Measurements from ENCODE around the gene MRPS6. TPM values are rescaled to one million over a fixed set of nuclear protein-coding genes. Genes with fewer than 3 reads are reported as not detected.

Gene MRPS6
- total RNA-seq, 1 experiment from 2014 or later: 41.0 TPM

DNA sequence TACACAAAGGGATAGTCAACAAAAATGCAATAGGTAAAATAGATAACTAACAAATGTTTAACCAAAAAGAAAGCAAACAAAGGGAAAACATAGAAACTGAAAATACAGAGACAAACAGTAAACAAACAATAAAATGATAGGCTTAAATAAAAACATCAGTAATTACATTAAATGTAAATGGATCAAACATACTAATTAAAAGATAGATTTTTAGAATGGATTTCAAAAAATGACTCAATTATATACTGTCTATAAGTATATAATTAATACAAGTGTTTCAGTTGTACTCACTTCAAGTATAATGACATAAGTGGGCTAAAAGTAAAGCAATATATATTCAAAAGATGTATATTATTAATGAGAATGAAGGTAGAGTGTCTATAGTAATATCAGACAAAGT is 101.1 kb downstream of the MRPS6 start:
- ChIA-PET POLR2A (ENCODE audit: unreplicated experiment) (no interaction called here), CTCF (no interaction called here)
- no peak for DNase-seq
- Histone ChIP-seq H3K36me3 (ENCODE audit: low read depth) (no peaks in the 10 kb centered on the region), H3K27me3 (ENCODE audit: insufficient read depth, low read depth) (no peaks in the 10 kb centered on the region), H3K79me2 (ENCODE audit: low read depth) (no peaks in the 10 kb centered on the region), H4K20me1 (ENCODE audit: insufficient read depth) (no peaks in the 10 kb centered on the region), H3K4me1 (replicated peaks; ENCODE audit: insufficient read depth) (no peaks in the 10 kb centered on the region), H3K9me2 (ENCODE audit: insufficient read depth) (no peaks in the 10 kb centered on the region), H3F3A (ENCODE audit: insufficient read depth, low read depth) (no peaks in the 10 kb centered on the region), H3K4me3 (no peak overlapping the region), H3K9me3 (ENCODE audit: insufficient read depth, low read depth) (peaks cover 5% of the 10 kb centered on the region; the same call in 1 of the 2 replicates), H3K4me2 (no peak overlapping the region), H3K27ac (no peak overlapping the region), H2AFZ (no peak overlapping the region)
- no peak for TF ChIP-seq EZH2 (IDR thresholded peaks at IDR 0.05; ENCODE audit: low read depth)
- TF ChIP-seq, protein P1, sequence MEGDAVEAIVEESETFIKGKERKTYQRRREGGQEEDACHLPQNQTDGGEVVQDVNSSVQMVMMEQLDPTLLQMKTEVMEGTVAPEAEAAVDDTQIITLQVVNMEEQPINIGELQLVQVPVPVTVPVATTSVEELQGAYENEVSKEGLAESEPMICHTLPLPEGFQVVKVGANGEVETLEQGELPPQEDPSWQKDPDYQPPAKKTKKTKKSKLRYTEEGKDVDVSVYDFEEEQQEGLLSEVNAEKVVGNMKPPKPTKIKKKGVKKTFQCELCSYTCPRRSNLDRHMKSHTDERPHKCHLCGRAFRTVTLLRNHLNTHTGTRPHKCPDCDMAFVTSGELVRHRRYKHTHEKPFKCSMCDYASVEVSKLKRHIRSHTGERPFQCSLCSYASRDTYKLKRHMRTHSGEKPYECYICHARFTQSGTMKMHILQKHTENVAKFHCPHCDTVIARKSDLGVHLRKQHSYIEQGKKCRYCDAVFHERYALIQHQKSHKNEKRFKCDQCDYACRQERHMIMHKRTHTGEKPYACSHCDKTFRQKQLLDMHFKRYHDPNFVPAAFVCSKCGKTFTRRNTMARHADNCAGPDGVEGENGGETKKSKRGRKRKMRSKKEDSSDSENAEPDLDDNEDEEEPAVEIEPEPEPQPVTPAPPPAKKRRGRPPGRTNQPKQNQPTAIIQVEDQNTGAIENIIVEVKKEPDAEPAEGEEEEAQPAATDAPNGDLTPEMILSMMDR (conservative IDR thresholded peaks at IDR 0.05): no peak
- intact Hi-C loops (cut with micrococcal nuclease; ENCODE audit: unreplicated experiment): no loop called here
- BruUV-seq (replicated peaks): no TSS peak

DNA sequence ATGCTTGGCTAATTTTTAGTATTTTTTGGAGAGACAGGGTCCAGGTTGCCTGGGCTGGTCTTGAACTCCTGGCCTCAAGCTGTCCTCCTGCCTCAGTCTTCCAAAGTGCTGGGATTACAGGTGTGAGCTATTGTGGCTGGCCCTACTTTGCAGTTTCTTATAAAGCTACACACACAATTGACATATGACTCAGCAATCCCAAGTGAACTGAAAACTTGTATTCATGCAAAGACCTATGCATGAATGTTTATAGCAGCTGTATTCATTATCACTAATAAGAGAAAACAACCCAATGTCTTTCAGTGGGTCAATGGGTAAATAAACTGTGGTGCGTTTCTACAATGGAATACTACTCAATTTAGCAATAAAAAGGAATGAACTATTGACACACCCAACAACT is 103.1 kb downstream of the MRPS6 start:
- H4K20me1 ChIP-seq (ENCODE audit: insufficient read depth): no peaks in the 10 kb centered on the region

DNA sequence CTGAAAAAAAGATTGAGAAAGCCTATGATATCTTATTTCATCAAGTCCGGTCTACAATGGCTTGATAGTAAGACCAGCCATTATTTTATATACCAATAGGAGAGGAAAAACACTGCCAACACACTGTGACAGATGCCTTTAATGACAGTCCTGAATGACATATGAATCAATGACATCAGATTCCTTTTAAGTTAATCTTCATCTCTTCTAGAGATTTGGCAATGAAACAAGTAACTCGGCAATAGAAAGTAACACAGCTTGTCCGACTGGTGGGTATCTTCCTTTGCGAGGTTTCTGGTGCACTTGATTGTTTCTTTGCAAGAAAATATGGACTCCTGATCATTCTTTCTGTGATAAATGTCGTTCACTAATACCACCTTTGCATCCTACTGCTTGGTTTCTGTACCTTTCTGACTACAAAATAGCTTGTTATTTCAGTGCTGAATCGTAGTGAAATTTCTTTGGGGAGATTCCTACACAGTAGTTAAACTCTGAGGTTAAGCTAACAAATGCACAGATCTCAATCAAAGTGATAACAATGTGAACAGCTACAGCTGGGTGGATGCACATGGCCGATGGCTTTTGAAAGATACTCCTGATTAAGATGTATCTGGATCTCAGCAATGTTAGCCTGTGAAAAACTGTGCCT is 104.7 kb downstream of the MRPS6 start:
- no peak overlapping the region for H2AFZ ChIP-seq
- BruUV-seq (replicated peaks): no TSS peak
- H3K27me3 ChIP-seq (ENCODE audit: insufficient read depth, low read depth): no peaks in the 10 kb centered on the region
- no peak overlapping the region for H3K4me2 ChIP-seq
- no peak for DNase-seq
- CTCF ChIA-PET: no interaction called here
- peaks cover 5% of the 10 kb centered on the region; the same call in 1 of the 2 replicates for H3K9me3 ChIP-seq (ENCODE audit: insufficient read depth, low read depth)
- TF ChIP-seq EZH2 (IDR thresholded peaks at IDR 0.05; ENCODE audit: low read depth): no peak
- TF ChIP-seq, protein P1 (conservative IDR thresholded peaks at IDR 0.05): no peak
- POLR2A ChIA-PET (ENCODE audit: unreplicated experiment): no interaction called here
- no peaks in the 10 kb centered on the region for H3F3A ChIP-seq (ENCODE audit: insufficient read depth, low read depth)
- no peak overlapping the region for H3K27ac ChIP-seq
- no peaks in the 10 kb centered on the region for H3K79me2 ChIP-seq (ENCODE audit: low read depth)
- no peaks in the 10 kb centered on the region for H3K4me1 ChIP-seq (replicated peaks; ENCODE audit: insufficient read depth)
- no peaks in the 10 kb centered on the region for H3K36me3 ChIP-seq (ENCODE audit: low read depth)
- intact Hi-C loops (cut with micrococcal nuclease; ENCODE audit: unreplicated experiment): no loop called here
- H3K4me3 ChIP-seq: no peak overlapping the region
- no peaks in the 10 kb centered on the region for H3K9me2 ChIP-seq (ENCODE audit: insufficient read depth)
- H4K20me1 ChIP-seq (ENCODE audit: insufficient read depth): no peaks in the 10 kb centered on the region

More for the DNA sequence above, 103.1 kb downstream of the MRPS6 start:
- Histone ChIP-seq H3K9me2 (ENCODE audit: insufficient read depth) (no peaks in the 10 kb centered on the region), H3K36me3 (ENCODE audit: low read depth) (no peaks in the 10 kb centered on the region), H3K4me2 (no peak overlapping the region), H2AFZ (no peak overlapping the region), H3K27me3 (ENCODE audit: insufficient read depth, low read depth) (no peaks in the 10 kb centered on the region), H3F3A (ENCODE audit: insufficient read depth, low read depth) (no peaks in the 10 kb centered on the region), H3K9me3 (ENCODE audit: insufficient read depth, low read depth) (peaks cover 5% of the 10 kb centered on the region; the same call in 1 of the 2 replicates), H3K27ac (no peak overlapping the region), H3K4me3 (no peak overlapping the region), H3K4me1 (replicated peaks; ENCODE audit: insufficient read depth) (no peaks in the 10 kb centered on the region), H3K79me2 (ENCODE audit: low read depth) (no peaks in the 10 kb centered on the region)
- CTCF ChIA-PET: no interaction called here
- no peak for DNase-seq
- TF ChIP-seq, protein P1 (conservative IDR thresholded peaks at IDR 0.05): no peak
- no peak for TF ChIP-seq EZH2 (IDR thresholded peaks at IDR 0.05; ENCODE audit: low read depth)
- intact Hi-C loops (cut with micrococcal nuclease; ENCODE audit: unreplicated experiment): no loop called here
- BruUV-seq (replicated peaks): no TSS peak
- POLR2A ChIA-PET (ENCODE audit: unreplicated experiment): no interaction called here

Data from PC-9 (cell line).